Trophoblast cell (in vitro differentiated cells and primary cell): ENCODE measurements around the gene ASB2.
A peak's percentile ranks its signal among the peaks of the same experiment; 100 is the strongest.

Experiments used
- DNase-seq, 2 donors: peaks; one replicate each; pipeline ENCODE4 v3.0.0-alpha.2; 2016
- H2AFZ ChIP-seq: 2 replicates; pipeline ENCODE4 v1.6.1; 2013; ENCODE audit warnings: low read length, moderate library complexity, mild to moderate bottlenecking; ENCODE audit not compliant: insufficient read depth, poor library complexity
- H2AK5ac ChIP-seq: 2 replicates; pipeline ENCODE4 v1.6.1; 2013; ENCODE audit warnings: mild to moderate bottlenecking, low read length
- H2BK120ac ChIP-seq: 2 replicates; pipeline ENCODE4 v1.6.1; 2013; ENCODE audit warnings: low read length, mild to moderate bottlenecking, moderate library complexity; ENCODE audit not compliant: insufficient read depth, poor library complexity
- H2BK12ac ChIP-seq: 2 replicates; pipeline ENCODE4 v1.6.1; 2013; ENCODE audit warnings: mild to moderate bottlenecking, low read length, moderate library complexity
- H2BK5ac ChIP-seq: 2 replicates; pipeline ENCODE4 v1.6.1; 2013; ENCODE audit warnings: low read length, low read depth, moderate library complexity, mild to moderate bottlenecking; ENCODE audit not compliant: poor library complexity
- H3K14ac ChIP-seq: 2 replicates; pipeline ENCODE4 v1.6.1; 2013; ENCODE audit warnings: mild to moderate bottlenecking, low read length
- H3K18ac ChIP-seq: 2 replicates; pipeline ENCODE4 v1.6.1; 2013; ENCODE audit warnings: mild to moderate bottlenecking, low read length
- H3K23ac ChIP-seq: 2 replicates; pipeline ENCODE4 v1.6.1; 2013; ENCODE audit warnings: low read length
- H3K27ac ChIP-seq: 2 replicates; pipeline ENCODE4 v1.5.1; 2013; ENCODE audit warnings: low read depth, mild to moderate bottlenecking, inconsistent platforms, low read length, moderate library complexity
- H3K27me3 ChIP-seq: 2 replicates; pipeline ENCODE4 v1.6.1; 2013; ENCODE audit warnings: inconsistent platforms, mild to moderate bottlenecking, low read length, moderate library complexity; ENCODE audit not compliant: insufficient read depth
- H3K36me3 ChIP-seq, 2 experiments: 1 replicate in 1 of 2; 2 replicates in 1 of 2; pipeline ENCODE4 v1.6.1; 2013; ENCODE audit warnings: low read length in 2 of 2, mild to moderate bottlenecking in 2 of 2, moderate library complexity in 1 of 2; ENCODE audit not compliant: insufficient read depth in 2 of 2, control insufficient read depth in 1 of 2
- H3K4ac ChIP-seq: 2 replicates; pipeline ENCODE4 v1.6.1; 2013; ENCODE audit warnings: low read depth, mild to moderate bottlenecking, low read length, moderate library complexity
- H3K4me1 ChIP-seq, 2 experiments: 1 replicate in 1 of 2; 2 replicates in 1 of 2; pipeline ENCODE4 v1.6.1; 2013; ENCODE audit warnings: low read length in 2 of 2, mild to moderate bottlenecking in 2 of 2, moderate library complexity in 1 of 2; ENCODE audit not compliant: insufficient read depth in 2 of 2, control insufficient read depth in 1 of 2
- H3K4me2 ChIP-seq: 2 replicates; pipeline ENCODE4 v1.6.1; 2013; ENCODE audit warnings: inconsistent platforms, mild to moderate bottlenecking, low read length, moderate library complexity
- H3K4me3 ChIP-seq: 2 replicates; pipeline ENCODE4 v1.5.1; 2013; ENCODE audit warnings: mild to moderate bottlenecking, low read depth, low read length, inconsistent platforms
- H3K79me1 ChIP-seq: one replicate; pipeline ENCODE4 v1.6.1; 2013; ENCODE audit warnings: low read length
- H3K79me2 ChIP-seq: 2 replicates; pipeline ENCODE4 v1.6.1; 2013; ENCODE audit warnings: low read length, mild to moderate bottlenecking; ENCODE audit not compliant: control insufficient read depth, insufficient read depth, poor library complexity
- H3K9ac ChIP-seq: 2 replicates; pipeline ENCODE4 v1.6.1; 2013; ENCODE audit warnings: mild to moderate bottlenecking, low read length
- H3K9me3 ChIP-seq: 2 replicates; pipeline ENCODE4 v1.6.1; 2013; ENCODE audit warnings: low read depth, mild to moderate bottlenecking, control low read depth, inconsistent platforms, low read length; ENCODE audit not compliant: insufficient read depth
- H4K12ac ChIP-seq: 2 replicates; pipeline ENCODE4 v1.6.1; 2013; ENCODE audit warnings: low read depth, mild to moderate bottlenecking, low read length, moderate library complexity
- H4K8ac ChIP-seq: 2 replicates; pipeline ENCODE4 v1.6.1; 2013; ENCODE audit warnings: low read depth, mild to moderate bottlenecking, low read length, moderate library complexity
- H4K91ac ChIP-seq: one replicate; pipeline ENCODE4 v1.6.1; 2013; ENCODE audit warnings: low read depth, mild to moderate bottlenecking, low read length, moderate library complexity
- WGBS: extraction: QIAGEN DNeasy Blood & Tissue Kit; methylation state at CpG from one replicate; pipeline ENCODE4 v1.1.7; 2013; ENCODE audit warnings: missing lambda C conversion rate; ENCODE audit not compliant: insufficient read length, insufficient coverage; ENCODE audit errors: extremely low coverage; 5-methylcytosine and 5-hydroxymethylcytosine counted together

ASB2 gene

GRCh38 chr14:93906341-93907329, 69.7 kb downstream of the ASB2 start:
- peak overlapping the region; percentile 22 for H4K12ac ChIP-seq
- H3K79me2 ChIP-seq: no peaks in the 10 kb centered on the region
- no peak overlapping the region for H3K4ac ChIP-seq
- peak overlapping the region; percentile 39 for H4K91ac ChIP-seq
- H2BK5ac ChIP-seq: no peak overlapping the region
- H3K14ac ChIP-seq: no peak overlapping the region
- no peak overlapping the region for H3K4me3 ChIP-seq
- H2BK12ac ChIP-seq: no peak overlapping the region
- peak overlapping the region; percentile 67 for H4K8ac ChIP-seq
- no CpG with 5 or more reads among the region's 15 CpGs for WGBS
- no peaks in the 10 kb centered on the region for H3K27me3 ChIP-seq
- H2BK120ac ChIP-seq: no peak overlapping the region
- H3K18ac ChIP-seq: no peak overlapping the region
- H2AK5ac ChIP-seq: no peak overlapping the region
- H3K4me1 ChIP-seq: no peaks in the 10 kb centered on the region
- H3K23ac ChIP-seq: no peak overlapping the region
- DNase-seq: peak; percentile 62 to 85
- H3K36me3 ChIP-seq: no peaks in the 10 kb centered on the region
- no peak overlapping the region for H3K9ac ChIP-seq
- H3K27ac ChIP-seq: no peak overlapping the region
- H3K79me1 ChIP-seq: peaks cover 2% of the 10 kb centered on the region
- H3K4me2 ChIP-seq: no peak overlapping the region
- peak overlapping the region; percentile 56 for H2AFZ ChIP-seq
- H3K9me3 ChIP-seq: peaks cover 3% of the 10 kb centered on the region

- H2AFZ ChIP-seq: no peak overlapping the region
- H3K4me1 ChIP-seq: no peaks in the 10 kb centered on the region
- no peaks in the 10 kb centered on the region for H3K79me2 ChIP-seq
- no peak overlapping the region for H3K18ac ChIP-seq
- no peak overlapping the region for H3K23ac ChIP-seq
- H2BK12ac ChIP-seq: no peak overlapping the region
- H4K12ac ChIP-seq: no peak overlapping the region
- H2AK5ac ChIP-seq: no peak overlapping the region
- no peak overlapping the region for H3K4me2 ChIP-seq
- no peak for DNase-seq
- H4K91ac ChIP-seq: no peak overlapping the region
- H3K14ac ChIP-seq: no peak overlapping the region
- H3K9ac ChIP-seq: no peak overlapping the region
- H3K4ac ChIP-seq: no peak overlapping the region
- H3K79me1 ChIP-seq: peaks cover 2% of the 10 kb centered on the region
- H2BK120ac ChIP-seq: no peak overlapping the region
- no peak overlapping the region for H2BK5ac ChIP-seq
- H3K27me3 ChIP-seq: no peaks in the 10 kb centered on the region
- no peaks in the 10 kb centered on the region for H3K36me3 ChIP-seq
- no peak overlapping the region for H3K27ac ChIP-seq
- WGBS: no CpG with 5 or more reads among the region's 4 CpGs
- H3K9me3 ChIP-seq: peaks cover 3% of the 10 kb centered on the region
- H4K8ac ChIP-seq: no peak overlapping the region
- no peak overlapping the region for H3K4me3 ChIP-seq
Observed at GRCh38 chr14:93905623-93906022, 70.7 kb downstream of the ASB2 start.

- H3K79me2 ChIP-seq: no peaks in the 10 kb centered on the region
Observed at GRCh38 chr14:93903342-93904184, 72.8 kb downstream of the ASB2 start.

GRCh38 chr14:93902619-93903307, 73.6 kb downstream of the ASB2 start:
- no peak overlapping the region for H2BK12ac ChIP-seq
- no peak overlapping the region for H4K91ac ChIP-seq
- H3K14ac ChIP-seq: no peak overlapping the region
- H3K79me2 ChIP-seq: no peaks in the 10 kb centered on the region
- no peaks in the 10 kb centered on the region for H3K27me3 ChIP-seq
- H3K36me3 ChIP-seq: no peaks in the 10 kb centered on the region
- H3K9ac ChIP-seq: no peak overlapping the region
- H3K9me3 ChIP-seq: peaks cover 3% of the 10 kb centered on the region
- peaks cover 2% of the 10 kb centered on the region for H3K79me1 ChIP-seq
- WGBS: no CpG with 5 or more reads among the region's 13 CpGs
- no peak overlapping the region for H2BK120ac ChIP-seq
- H3K4me1 ChIP-seq: no peaks in the 10 kb centered on the region
- DNase-seq: no peak
- H3K4me2 ChIP-seq: no peak overlapping the region
- H4K8ac ChIP-seq: no peak overlapping the region
- H2AK5ac ChIP-seq: no peak overlapping the region
- no peak overlapping the region for H3K27ac ChIP-seq
- no peak overlapping the region for H3K4ac ChIP-seq
- no peak overlapping the region for H2AFZ ChIP-seq
- H3K4me3 ChIP-seq: no peak overlapping the region
- H2BK5ac ChIP-seq: no peak overlapping the region
- no peak overlapping the region for H3K18ac ChIP-seq
- H3K23ac ChIP-seq: no peak overlapping the region
- H4K12ac ChIP-seq: no peak overlapping the region

More at GRCh38 chr14:93903342-93904184, 72.8 kb downstream of the ASB2 start:
- no peak overlapping the region for H2AFZ ChIP-seq
- H3K4me3 ChIP-seq: no peak overlapping the region
- no peak overlapping the region for H4K12ac ChIP-seq
- DNase-seq: peak in 1 of 2 donors; percentile 6
- H3K79me1 ChIP-seq: peaks cover 2% of the 10 kb centered on the region
- H4K91ac ChIP-seq: no peak overlapping the region
- H2AK5ac ChIP-seq: no peak overlapping the region
- H3K4me1 ChIP-seq: no peaks in the 10 kb centered on the region
- H3K27ac ChIP-seq: no peak overlapping the region
- no peak overlapping the region for H3K9ac ChIP-seq
- no peak overlapping the region for H3K18ac ChIP-seq
- no peak overlapping the region for H3K4me2 ChIP-seq
- H2BK12ac ChIP-seq: no peak overlapping the region
- H3K23ac ChIP-seq: no peak overlapping the region
- H4K8ac ChIP-seq: no peak overlapping the region
- H2BK5ac ChIP-seq: no peak overlapping the region
- no peak overlapping the region for H3K14ac ChIP-seq
- no peak overlapping the region for H3K4ac ChIP-seq
- H3K36me3 ChIP-seq: no peaks in the 10 kb centered on the region
- H2BK120ac ChIP-seq: no peak overlapping the region
- no peaks in the 10 kb centered on the region for H3K27me3 ChIP-seq
- peaks cover 3% of the 10 kb centered on the region for H3K9me3 ChIP-seq
- WGBS: no CpG with 5 or more reads among the region's 15 CpGs
